ENCODE measurements around the gene ARFGEF2.
"Not testable (repeated sequence)": the region's sequence is repeated elsewhere in the genome, so short reads cannot be mapped to it uniquely, and the experiment has no call there.

DNA sequence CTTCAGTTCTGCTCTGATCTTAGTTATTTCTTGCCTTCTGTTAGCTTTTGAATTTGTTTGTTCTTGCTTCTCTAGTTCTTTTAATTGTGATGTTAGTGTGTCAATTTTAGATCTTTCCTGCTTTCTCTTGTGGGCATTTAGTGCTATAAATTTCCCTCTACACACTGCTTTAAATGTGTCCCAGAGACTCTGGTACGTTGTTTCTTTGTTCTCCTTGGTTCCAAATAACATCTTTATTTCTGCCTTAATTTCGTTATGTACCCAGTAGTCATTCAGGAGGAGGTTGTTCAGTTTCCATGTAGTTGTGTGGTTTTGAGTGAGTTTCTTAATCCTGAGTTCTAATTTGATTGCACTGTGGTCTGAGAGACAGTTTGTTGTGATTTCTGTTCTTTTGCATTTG is 58.5 kb downstream of the ARFGEF2 start:
- TF ChIP-seq, protein P1, sequence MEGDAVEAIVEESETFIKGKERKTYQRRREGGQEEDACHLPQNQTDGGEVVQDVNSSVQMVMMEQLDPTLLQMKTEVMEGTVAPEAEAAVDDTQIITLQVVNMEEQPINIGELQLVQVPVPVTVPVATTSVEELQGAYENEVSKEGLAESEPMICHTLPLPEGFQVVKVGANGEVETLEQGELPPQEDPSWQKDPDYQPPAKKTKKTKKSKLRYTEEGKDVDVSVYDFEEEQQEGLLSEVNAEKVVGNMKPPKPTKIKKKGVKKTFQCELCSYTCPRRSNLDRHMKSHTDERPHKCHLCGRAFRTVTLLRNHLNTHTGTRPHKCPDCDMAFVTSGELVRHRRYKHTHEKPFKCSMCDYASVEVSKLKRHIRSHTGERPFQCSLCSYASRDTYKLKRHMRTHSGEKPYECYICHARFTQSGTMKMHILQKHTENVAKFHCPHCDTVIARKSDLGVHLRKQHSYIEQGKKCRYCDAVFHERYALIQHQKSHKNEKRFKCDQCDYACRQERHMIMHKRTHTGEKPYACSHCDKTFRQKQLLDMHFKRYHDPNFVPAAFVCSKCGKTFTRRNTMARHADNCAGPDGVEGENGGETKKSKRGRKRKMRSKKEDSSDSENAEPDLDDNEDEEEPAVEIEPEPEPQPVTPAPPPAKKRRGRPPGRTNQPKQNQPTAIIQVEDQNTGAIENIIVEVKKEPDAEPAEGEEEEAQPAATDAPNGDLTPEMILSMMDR (conservative IDR thresholded peaks at IDR 0.05; ENCODE audit: low read length): not testable (repeated sequence)
- not testable (repeated sequence) for TF ChIP-seq EZH2phosphoT487 (IDR thresholded peaks at IDR 0.05; ENCODE audit: borderline replicate concordance)

All from Loucy (cell line).